Peyer's patch (tissue), 4 donors: ENCODE data around the gene MAD1L1.

Experiments used
- POLR2A ChIP-seq, 2 donors: fragments of 450-650 bp; IDR thresholded peaks; one replicate each; pipeline ENCODE4 v1.5.1; 2017; ENCODE audit warnings: antibody characterized with exemption in 2 of 2, mild to moderate bottlenecking in 2 of 2, moderate library complexity in 2 of 2
- TF ChIP-seq, protein P1 (sequence below), 6 experiments: fragments of 450-650 bp in 4 of 6; fragments of 200-600 bp in 2 of 6; sonication (generic) in 1 of 6; IDR thresholded peaks; one replicate each; pipeline ENCODE4 v1.5.1; 2017 to 2019; ENCODE audit warnings: antibody characterized with exemption in 6 of 6, mild to moderate bottlenecking in 3 of 6, moderate library complexity in 1 of 6

DNA sequence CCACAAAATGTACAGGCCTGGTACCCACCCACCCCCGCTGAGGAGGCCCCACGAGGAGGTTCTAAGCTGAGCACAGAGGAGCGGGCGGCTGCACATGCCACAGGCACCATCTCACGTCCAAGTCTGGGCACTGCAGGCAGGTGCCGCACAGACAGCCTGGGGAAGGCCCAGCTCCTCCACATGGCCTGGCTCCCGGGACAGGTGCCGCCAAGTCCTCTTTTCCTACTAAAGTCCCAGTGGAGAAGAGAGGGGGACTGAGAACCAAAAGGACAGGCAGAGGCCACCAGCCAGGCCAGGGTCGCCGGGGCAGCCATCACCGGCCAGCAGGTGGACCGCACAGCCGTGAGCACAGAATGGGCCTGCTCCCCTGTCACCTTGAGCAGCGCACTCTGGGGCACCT, 91.1 kb downstream of the MAD1L1 start:
- TF ChIP-seq, protein P1, sequence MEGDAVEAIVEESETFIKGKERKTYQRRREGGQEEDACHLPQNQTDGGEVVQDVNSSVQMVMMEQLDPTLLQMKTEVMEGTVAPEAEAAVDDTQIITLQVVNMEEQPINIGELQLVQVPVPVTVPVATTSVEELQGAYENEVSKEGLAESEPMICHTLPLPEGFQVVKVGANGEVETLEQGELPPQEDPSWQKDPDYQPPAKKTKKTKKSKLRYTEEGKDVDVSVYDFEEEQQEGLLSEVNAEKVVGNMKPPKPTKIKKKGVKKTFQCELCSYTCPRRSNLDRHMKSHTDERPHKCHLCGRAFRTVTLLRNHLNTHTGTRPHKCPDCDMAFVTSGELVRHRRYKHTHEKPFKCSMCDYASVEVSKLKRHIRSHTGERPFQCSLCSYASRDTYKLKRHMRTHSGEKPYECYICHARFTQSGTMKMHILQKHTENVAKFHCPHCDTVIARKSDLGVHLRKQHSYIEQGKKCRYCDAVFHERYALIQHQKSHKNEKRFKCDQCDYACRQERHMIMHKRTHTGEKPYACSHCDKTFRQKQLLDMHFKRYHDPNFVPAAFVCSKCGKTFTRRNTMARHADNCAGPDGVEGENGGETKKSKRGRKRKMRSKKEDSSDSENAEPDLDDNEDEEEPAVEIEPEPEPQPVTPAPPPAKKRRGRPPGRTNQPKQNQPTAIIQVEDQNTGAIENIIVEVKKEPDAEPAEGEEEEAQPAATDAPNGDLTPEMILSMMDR (IDR thresholded peaks at IDR 0.05) = no peak
- no peak for TF ChIP-seq POLR2A (IDR thresholded peaks at IDR 0.05)
